Body of pancreas (tissue), 4 donors: ENCODE measurements around the gene PDZD2. TPM values are rescaled to one million over a fixed set of nuclear protein-coding genes. Genes with fewer than 3 reads are reported as not detected.
A peak's percentile ranks its signal among the peaks of the same experiment; 100 is the strongest.
"Not testable (repeated sequence)": the region's sequence is repeated elsewhere in the genome, so short reads cannot be mapped to it uniquely, and the experiment has no call there.

Source experiments
- ATAC-seq: fragments of 150-250 bp; one replicate; pipeline ENCODE4 v1.9.1; 2016
- DNase-seq, 4 donors: peaks; one replicate each; pipeline ENCODE4 v3.0.0-alpha.2; 2019
- H3K27ac ChIP-seq, 4 donors: fragments of 200-600 bp; sonication (generic); 1 replicate in 3 of 4; 2 replicates in 1 of 4; pipeline versions ENCODE4 v1.5.1 to v1.6.1; 2016 to 2019; ENCODE audit warnings: mild to moderate bottlenecking in 1 of 4, mixed read lengths in 1 of 4, moderate library complexity in 1 of 4
- H3K27me3 ChIP-seq, 2 donors: fragments of 200-600 bp; sonication (generic); one replicate each; pipeline ENCODE4 v1.6.0; 2016; ENCODE audit warnings: mild to moderate bottlenecking in 1 of 2
- H3K36me3 ChIP-seq, 2 donors: fragments of 200-600 bp; sonication (generic); replicated peaks in 1 of 2; 2 replicates each; pipeline ENCODE4 v1.5.1; 2016; ENCODE audit warnings: low read depth in 2 of 2; ENCODE audit not compliant: insufficient read depth in 1 of 2
- H3K4me1 ChIP-seq: fragments of 200-600 bp; sonication (generic); one replicate; pipeline ENCODE4 v1.6.0; 2016
- H3K4me3 ChIP-seq, 2 donors: fragments of 200-600 bp; sonication (generic); 1 replicate in 1 of 2; 2 replicates in 1 of 2; pipeline ENCODE4 v1.5.1; 2016 to 2019
- H3K9me3 ChIP-seq, 3 donors: fragments of 200-600 bp; sonication (generic); 1 replicate in 2 of 3; 2 replicates in 1 of 3; pipeline ENCODE4 v1.5.1; 2016
- CTCF ChIP-seq, 7 experiments: fragments of 450-650 bp in 4 of 7; fragments of 200-600 bp in 3 of 7; sonication (generic) in 3 of 7; IDR thresholded peaks; one replicate each; pipeline ENCODE4 v1.5.1; 2016 to 2019; ENCODE audit warnings: antibody characterized with exemption in 7 of 7
- POLR2A ChIP-seq, 3 donors: fragments of 450-650 bp; IDR thresholded peaks; one replicate each; pipeline ENCODE4 v1.6.1; 2016; ENCODE audit warnings: antibody characterized with exemption in 3 of 3, mild to moderate bottlenecking in 2 of 3
- WGBS, 2 donors: methylation state at CpG; one replicate each; pipeline ENCODE4 v1.1.5; 2017; 5-methylcytosine and 5-hydroxymethylcytosine counted together
- intact Hi-C: fragments of 100-400 bp; cut with DNase I; formaldehyde crosslinking; loops from one replicate; pipeline ENCODE4 v1.15.1; 2023
- total RNA-seq, 2 donors: library from RNA; depleted of rRNA; stranded (reverse); fragments of >200 nt; gene quantifications; one replicate each; pipeline ENCODE4 v1.1.0, GENCODE V29; 2016

Gene PDZD2
- total RNA-seq, 2 donors from 2014 or later = 3.9 to 12.9 TPM

GRCh38 chr5:32031089-32031488 lies 392.2 kb downstream of the PDZD2 start:
- intact Hi-C loops = no loop called here
- no peak for ATAC-seq
- Histone ChIP-seq H3K9me3 (no peaks in the 10 kb centered on the region), H3K4me1 (peaks cover 14% of the 10 kb centered on the region), H3K27me3 (no peaks in the 10 kb centered on the region), H3K36me3 (no peaks in the 10 kb centered on the region), H3K4me3 (no peak overlapping the region), H3K27ac (no peak overlapping the region)
- TF ChIP-seq POLR2A (IDR thresholded peaks at IDR 0.05) = no peak
- no peak for TF ChIP-seq CTCF (IDR thresholded peaks at IDR 0.05)
- no peak for DNase-seq
- 70 to 71% methylated on average over 4 of the region's 4 CpGs for WGBS, 2 donors

GRCh38 chr5:32038523-32038922 lies 399.6 kb downstream of the PDZD2 start:
- no peak overlapping the region for H3K4me3 ChIP-seq
- H3K4me1 ChIP-seq = peaks cover 2% of the 10 kb centered on the region
- no peak for TF ChIP-seq CTCF (IDR thresholded peaks at IDR 0.05)
- 73 to 76% methylated on average over 2 of the region's 2 CpGs for WGBS, 2 donors
- DNase-seq (no peak), ATAC-seq (no peak)
- H3K9me3 ChIP-seq = no peaks in the 10 kb centered on the region
- H3K36me3 ChIP-seq = no peaks in the 10 kb centered on the region
- H3K27ac ChIP-seq = no peak overlapping the region
- intact Hi-C loops = no loop called here
- H3K27me3 ChIP-seq = no peaks in the 10 kb centered on the region

- H3K36me3 ChIP-seq, H3K27ac ChIP-seq, H3K4me1 ChIP-seq, DNase-seq, intact Hi-C loops, H3K27me3 ChIP-seq, H3K4me3 ChIP-seq, ATAC-seq, H3K9me3 ChIP-seq: not testable (repeated sequence)
- WGBS, 2 donors = 89 to 95% methylated on average over 12 to 19 of the region's 22 CpGs
These were observed 400.2 kb downstream of the PDZD2 start for GRCh38 chr5:32039133-32039532.

GRCh38 chr5:32039601-32040000 lies 400.7 kb downstream of the PDZD2 start:
- H3K4me1 ChIP-seq, ATAC-seq, H3K4me3 ChIP-seq, intact Hi-C loops, H3K27ac ChIP-seq, H3K27me3 ChIP-seq, H3K36me3 ChIP-seq, H3K9me3 ChIP-seq, DNase-seq: not testable (repeated sequence)
- 95 to 97% methylated on average over 4 to 23 of the region's 26 CpGs for WGBS, 2 donors

- H3K27ac ChIP-seq, H3K36me3 ChIP-seq, ATAC-seq, DNase-seq, H3K4me1 ChIP-seq, intact Hi-C loops, H3K27me3 ChIP-seq, H3K9me3 ChIP-seq, H3K4me3 ChIP-seq: not testable (repeated sequence)
- WGBS, 2 donors = 83 to 100% methylated on average over 4 to 30 of the region's 31 CpGs
These were observed 401.3 kb downstream of the PDZD2 start for GRCh38 chr5:32040181-32040695.

- WGBS, 2 donors = 66 to 72% methylated on average over 7 of the region's 7 CpGs
- DNase-seq (peak in 1 of 4 donors; percentile 35), ATAC-seq (no peak)
- H3K4me3 ChIP-seq = no peak overlapping the region
- TF ChIP-seq POLR2A (IDR thresholded peaks at IDR 0.05) (no peak), CTCF (IDR thresholded peaks at IDR 0.05) (no peak)
- H3K36me3 ChIP-seq = no peaks in the 10 kb centered on the region
- H3K27ac ChIP-seq = no peak overlapping the region
- no peaks in the 10 kb centered on the region for H3K9me3 ChIP-seq
- H3K4me1 ChIP-seq = no peaks in the 10 kb centered on the region
- intact Hi-C loops = no loop called here
- H3K27me3 ChIP-seq = no peaks in the 10 kb centered on the region
These were observed 403.6 kb downstream of the PDZD2 start for GRCh38 chr5:32042551-32042961.
